Measurements from ENCODE around the gene PHLDA1. TPM values are rescaled to one million over a fixed set of nuclear protein-coding genes. Genes with fewer than 3 reads are reported as not detected.

PHLDA1 gene
- total and polyA plus RNA-seq, 10 donors = 2.2 to 44.4 (median 20.6) TPM

DNA sequence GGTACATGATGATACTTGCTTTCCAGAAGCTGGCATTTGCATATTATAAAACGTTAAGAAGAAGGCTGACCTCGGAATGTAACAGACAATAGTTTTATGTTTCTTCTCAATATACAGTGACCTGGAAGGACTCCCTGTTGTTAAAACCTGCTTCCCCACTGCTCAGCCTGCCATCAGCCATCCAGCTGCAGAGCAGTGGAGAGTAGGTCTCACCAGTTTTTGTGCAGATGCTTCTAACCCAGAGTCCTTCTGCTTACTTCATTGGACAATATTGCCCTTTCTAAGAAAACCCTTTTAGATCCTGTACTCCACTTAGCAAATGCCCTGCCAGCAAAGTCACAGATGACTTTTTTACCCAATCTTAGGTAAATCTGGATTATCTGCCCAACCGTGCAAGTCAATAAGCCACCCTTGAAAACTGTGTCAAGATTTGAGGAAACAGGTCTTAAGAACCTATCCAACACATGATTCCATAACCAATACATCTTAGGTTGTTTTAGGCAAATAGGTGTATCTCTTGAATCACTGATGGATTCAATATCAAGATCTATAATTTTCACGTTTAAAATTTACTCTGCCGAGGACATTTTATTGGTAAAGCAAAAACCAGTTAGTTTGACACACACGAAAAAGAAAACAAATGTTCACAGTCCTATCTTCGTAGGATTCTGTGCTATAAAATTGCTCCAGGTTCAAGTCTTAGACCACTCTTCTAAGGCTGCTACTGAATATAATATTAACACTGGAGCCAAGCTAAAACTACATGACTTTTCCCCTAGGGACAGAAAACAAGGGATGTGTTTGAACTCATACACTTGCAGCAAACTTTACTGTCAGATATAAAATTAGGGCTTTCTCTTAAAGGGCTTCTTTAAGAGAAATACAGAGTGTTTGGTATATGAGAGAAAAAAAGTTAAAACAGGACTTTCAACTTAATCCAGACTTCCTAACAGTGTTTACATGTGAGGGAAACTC is 5.7 kb downstream of the PHLDA1 start:
- no peak for TF ChIP-seq CTCF (IDR thresholded peaks at IDR 0.05 in 8 of 11, conservative IDR thresholded peaks at IDR 0.05 in 3 of 11)
- TF ChIP-seq POLR2AphosphoS5 (IDR thresholded peaks at IDR 0.05) = peak in 1 of 3 donors; percentile 42
- intact Hi-C loops (cut with DNase I; ENCODE audit: low total_unique reads) = no loop called here
- no peaks in the 10 kb centered on the region for H3K9me3 ChIP-seq
- H3K4me1 ChIP-seq = peaks cover 1 to 44% (median 33%) of the 10 kb centered on the region in 6 donors
- 82 to 92% (median 89%) methylated on average over 7 of the region's 7 CpGs for WGBS, 5 donors
- peak overlapping the region in 5 of 8 donors; percentile 25 to 97 (median 93) for H3K27ac ChIP-seq
- H3K4me3 ChIP-seq = no peak overlapping the region
- DNase-seq = no peak
- H3K36me3 ChIP-seq = no peaks in the 10 kb centered on the region
- peaks cover 0 to 31% (median 8%) of the 10 kb centered on the region in 7 donors for H3K27me3 ChIP-seq (replicated peaks in 1 of 7)

GRCh38 chr12:76024942-76025600 is 6.5 kb downstream of the PHLDA1 start:
- 68 to 77% (median 70%) methylated on average over 3 of the region's 3 CpGs for WGBS, 5 donors
- TF ChIP-seq POLR2AphosphoS5 (IDR thresholded peaks at IDR 0.05) (no peak), CTCF (IDR thresholded peaks at IDR 0.05 in 8 of 11, conservative IDR thresholded peaks at IDR 0.05 in 3 of 11) (no peak), POLR2A (IDR thresholded peaks at IDR 0.05) (no peak)
- intact Hi-C loops (cut with DNase I; ENCODE audit: low total_unique reads) = no loop called here
- DNase-seq = no peak
- Histone ChIP-seq H3K36me3 (no peaks in the 10 kb centered on the region), H3K4me1 (peaks cover 2 to 45% (median 33%) of the 10 kb centered on the region in 6 donors), H3K27ac (peak overlapping the region in 2 of 8 donors; percentile 93 to 97), H3K27me3 (replicated peaks in 1 of 7) (peaks cover 0 to 27% (median 8%) of the 10 kb centered on the region in 7 donors), H3K4me3 (no peak overlapping the region), H3K9me3 (no peaks in the 10 kb centered on the region)

- Histone ChIP-seq H3K27me3 (replicated peaks in 1 of 7) (peaks cover 0 to 19% (median 5%) of the 10 kb centered on the region in 7 donors), H3K36me3 (no peaks in the 10 kb centered on the region), H3K9me3 (no peaks in the 10 kb centered on the region), H3K4me3 (no peak overlapping the region), H3K27ac (no peak overlapping the region), H3K4me1 (peaks cover 0 to 44% (median 30%) of the 10 kb centered on the region in 6 donors)
- WGBS, 5 donors = 81 to 90% (median 89%) methylated on average over 8 of the region's 8 CpGs
- TF ChIP-seq POLR2AphosphoS5 (IDR thresholded peaks at IDR 0.05) = peak in 1 of 3 donors; percentile 26
- TF ChIP-seq CTCF (IDR thresholded peaks at IDR 0.05 in 8 of 11, conservative IDR thresholded peaks at IDR 0.05 in 3 of 11) = no peak
- no peak for DNase-seq
- intact Hi-C loops (cut with DNase I; ENCODE audit: low total_unique reads) = no loop called here
Measured at GRCh38 chr12:76024102-76024781, 7.3 kb downstream of the PHLDA1 start.
